Mucosa of gallbladder (tissue), 1 donor: ENCODE measurements around the gene TM9SF3. TPM values are rescaled to one million over a fixed set of nuclear protein-coding genes. Genes with fewer than 3 reads are reported as not detected.

Source experiments
- DNase-seq: peaks from one replicate; pipeline ENCODE4 v3.0.0-alpha.2; 2020; ENCODE audit warnings: low spot score
- total RNA-seq: library from RNA; stranded (reverse); gene quantifications from one replicate; pipeline ENCODE4 v1.2.1, GENCODE V29; 2021
- donor health status: DM: no; HTN: no; CAD: no.

Gene TM9SF3
- total RNA-seq, 1 donor from 2014 or later = 263 TPM

DNA sequence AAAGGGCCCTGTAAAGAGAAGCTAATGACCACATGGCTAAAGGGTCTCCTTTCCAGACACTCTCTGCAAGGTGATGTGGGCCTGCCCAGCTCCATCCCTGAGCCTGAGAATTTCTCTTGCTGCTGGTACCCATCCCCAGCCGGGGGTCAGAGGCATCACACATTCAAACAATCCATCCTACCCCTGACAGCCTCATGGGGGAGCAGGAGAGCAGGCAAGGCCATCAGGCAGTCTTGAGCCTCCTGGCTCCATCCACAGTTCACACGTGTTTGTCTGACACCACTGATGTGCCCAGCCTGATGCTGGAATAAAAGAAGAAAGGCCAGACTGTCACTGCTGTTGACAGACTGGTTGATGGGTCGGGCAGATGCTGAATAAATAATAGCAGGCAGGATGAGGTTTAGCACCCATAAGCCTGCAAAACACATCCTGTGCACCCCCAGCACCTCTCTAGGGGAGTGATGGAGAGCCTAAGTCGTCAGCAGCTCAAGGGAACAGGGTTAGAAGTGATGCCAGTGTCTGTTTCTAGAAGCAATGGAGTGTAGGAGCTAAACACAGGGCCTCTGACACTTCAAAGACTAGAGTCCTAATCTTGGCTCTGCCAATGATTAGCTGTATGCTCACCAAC lies 116.6 kb downstream of the TM9SF3 start:
- peak; percentile 20 for DNase-seq

DNA sequence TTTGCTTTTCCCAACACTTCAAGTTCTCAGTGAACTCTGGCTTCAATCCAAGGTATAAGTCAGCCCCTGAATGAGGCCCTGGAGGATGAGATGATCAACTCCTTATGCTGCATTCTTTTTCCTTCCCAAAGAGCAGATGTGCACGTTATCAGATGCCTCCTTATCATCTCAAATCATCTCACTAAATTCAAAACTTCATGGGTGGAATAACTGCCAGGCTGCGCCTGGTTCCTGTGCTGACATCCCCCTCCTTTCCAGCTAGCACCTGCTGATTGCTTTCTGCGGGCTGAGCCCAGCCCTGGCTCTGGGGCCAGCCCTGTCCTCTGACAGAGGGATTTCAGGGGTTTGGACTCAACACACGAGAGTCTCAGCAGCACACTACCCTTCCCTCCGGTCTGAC lies 118.0 kb downstream of the TM9SF3 start:
- DNase-seq = no peak

Other genes with a start within 250 kb of the TM9SF3 start
- gene OPALIN, start 228.0 kb downstream of the TM9SF3 start, total RNA-seq = not detected
- gene TLL2, start 73.1 kb downstream of the TM9SF3 start, total RNA-seq = 6.7 TPM
- 68.2 TPM for gene PIK3AP1, start 133.5 kb upstream of the TM9SF3 start, total RNA-seq
- gene LCOR, start 245.3 kb upstream of the TM9SF3 start, total RNA-seq = 56.0 TPM